HCT116 (cell line): ENCODE data around the gene CRY1. TPM values are rescaled to one million over a fixed set of nuclear protein-coding genes. Genes with fewer than 3 reads are reported as not detected.

Experiments used
- ATAC-seq: fragments of 200-7000 bp; cut with Tn5 transposase; 2 replicates; pipeline ENCODE4 v1.9.1; 2020; ENCODE audit warnings: mild to moderate bottlenecking, moderate library complexity
- BruUV-seq: library from RNA; stranded (reverse); fragments of 400-500 nt; replicated peaks from 2 replicates; lab custom pipeline; 2021; lab: Mats Ljungman, UMichigan
- CTCF ChIA-PET: fragments of 300-600 bp; sonication (Branson Sonifier 250); formaldehyde crosslinking; loops from one replicate; lab custom pipeline; 2021; ENCODE audit warnings: antibody characterized with exemption; lab: Charles Lee
- POLR2A ChIA-PET: fragments of 300-600, 350-600 bp; sonication (Branson Sonifier 250); formaldehyde crosslinking; loops from one replicate; lab custom pipeline; 2021; ENCODE audit warnings: antibody characterized with exemption; lab: Charles Lee
- RAD21 ChIA-PET, 2 experiments: fragments of 300-600 bp; sonication (Branson Sonifier 250); formaldehyde crosslinking; loops; one replicate each; lab custom pipeline; 2023; ENCODE audit warnings: low total read pairs in 2 of 2; ENCODE audit not compliant: uncharacterized antibody in 2 of 2, unreplicated experiment in 2 of 2, low non-redundant PET in 1 of 2; lab: Charles Lee
- DNase-seq: peaks from one replicate; pipeline ENCODE4 v3.0.0-alpha.2; 2010; ENCODE audit warnings: low read depth, low spot score
- H2AFZ ChIP-seq: fragments of 200-600 bp; shearing (Covaris generic), sonication (generic); 2 replicates; pipeline ENCODE4 v1.6.1; 2017; ENCODE audit warnings: low read depth, mixed run types, mixed read lengths, antibody characterized with exemption, low read length; ENCODE audit not compliant: poor library complexity, severe bottlenecking
- H3K27ac ChIP-seq: 2 replicates; pipeline ENCODE4 v1.5.1; 2012; ENCODE audit warnings: low read depth, low read length
- H3K27me3 ChIP-seq: fragments of 200-600 bp; sonication (generic); 2 replicates; pipeline ENCODE4 v1.6.1; 2016; ENCODE audit warnings: mixed run types, low read length, mixed read lengths; ENCODE audit not compliant: insufficient read depth
- H3K36me3 ChIP-seq, 2 experiments: fragments of 200-500 bp in 1 of 2; fragments of 200-600 bp in 1 of 2; sonication (Bioruptor generic) in 1 of 2; sonication (generic) in 1 of 2; 2 replicates each; pipeline versions ENCODE4 v1.5.1 to v1.6.1; 2014 to 2016; ENCODE audit warnings: low read length in 2 of 2, inconsistent platforms in 1 of 2, mixed read lengths in 1 of 2, mixed run types in 1 of 2; ENCODE audit not compliant: insufficient read depth in 2 of 2, control insufficient read depth in 1 of 2
- H3K4me1 ChIP-seq, 2 experiments: fragments of 200-600 bp in 1 of 2; sonication (generic) in 1 of 2; 2 replicates each; pipeline versions ENCODE4 v1.5.1 to v1.6.1; 2012 to 2017; ENCODE audit warnings: low read length in 2 of 2, inconsistent platforms in 1 of 2, mild to moderate bottlenecking in 1 of 2, mixed read lengths in 1 of 2, mixed run types in 1 of 2, moderate library complexity in 1 of 2; ENCODE audit not compliant: insufficient read depth in 2 of 2, control insufficient read depth in 1 of 2
- H3K4me2 ChIP-seq: fragments of 200-600 bp; sonication (generic); 2 replicates; pipeline ENCODE4 v1.6.1; 2017; ENCODE audit warnings: mixed run types, low read length, mixed read lengths
- H3K4me3 ChIP-seq, 2 experiments: fragments of 200-600 bp in 1 of 2; sonication (generic) in 1 of 2; replicated peaks in 1 of 2; 2 replicates each; pipeline ENCODE4 v1.5.1; 2011 to 2016; ENCODE audit warnings: low read length in 2 of 2, control low read depth in 1 of 2, low read depth in 1 of 2, mild to moderate bottlenecking in 1 of 2, mixed read lengths in 1 of 2, mixed run types in 1 of 2
- H3K79me2 ChIP-seq: fragments of 200-600 bp; sonication (generic); 2 replicates; pipeline ENCODE4 v1.6.1; 2017; ENCODE audit warnings: mild to moderate bottlenecking, mixed run types, low read length, moderate library complexity, mixed read lengths; ENCODE audit not compliant: insufficient read depth
- H3K9ac ChIP-seq: fragments of 200-600 bp; sonication (generic); 2 replicates; pipeline ENCODE4 v1.6.1; 2016; ENCODE audit warnings: low read length, mixed read lengths
- H3K9me2 ChIP-seq: fragments of 200-600 bp; sonication (generic), shearing (Covaris generic); 2 replicates; pipeline ENCODE4 v1.6.1; 2017; ENCODE audit warnings: mixed run types, mild to moderate bottlenecking, moderate library complexity; ENCODE audit not compliant: insufficient read depth
- H3K9me3 ChIP-seq, 2 experiments: fragments of 200-500 bp in 1 of 2; fragments of 200-600 bp in 1 of 2; sonication (Bioruptor generic) in 1 of 2; sonication (generic) in 1 of 2; 2 replicates each; pipeline ENCODE4 v1.6.1; 2014 to 2017; ENCODE audit warnings: low read length in 2 of 2, mixed read lengths in 2 of 2, inconsistent platforms in 1 of 2, low read depth in 1 of 2, mild to moderate bottlenecking in 1 of 2, mixed run types in 1 of 2, moderate library complexity in 1 of 2; ENCODE audit not compliant: control insufficient read depth in 1 of 2, insufficient read depth in 1 of 2
- H4K20me1 ChIP-seq: fragments of 200-600 bp; sonication (generic), shearing (Covaris generic); 2 replicates; pipeline ENCODE4 v1.6.1; 2017; ENCODE audit warnings: mixed run types, mild to moderate bottlenecking, moderate library complexity; ENCODE audit not compliant: insufficient read depth
- FOSL1 ChIP-seq: IDR thresholded peaks from 2 replicates; pipeline ENCODE4 v1.6.1; 2012; ENCODE audit warnings: low read depth
- RAD21 ChIP-seq: IDR thresholded peaks from 2 replicates; pipeline ENCODE4 v1.6.1; 2012; ENCODE audit warnings: low read depth, mild to moderate bottlenecking
- SP1 ChIP-seq: IDR thresholded peaks from 2 replicates; pipeline ENCODE4 v1.6.1; 2012; ENCODE audit warnings: low read depth
- intact Hi-C: fragments of 100-400 bp; cut with micrococcal nuclease; formaldehyde crosslinking; loops from 2 replicates; pipeline ENCODE4 v1.10.0; 2022
- total RNA-seq: library from RNA; stranded (reverse); gene quantifications from one replicate; pipeline ENCODE4 v1.2.1, GENCODE V29; 2021; ENCODE audit not compliant: unreplicated experiment
- TF ChIP-seq, protein P1 (sequence below): IDR thresholded peaks from 2 replicates; pipeline ENCODE4 v1.6.1; 2012; ENCODE audit warnings: low read depth
- TF ChIP-seq, protein P2 (sequence below): IDR thresholded peaks from 2 replicates; pipeline ENCODE4 v1.6.1; 2012
- TF ChIP-seq, protein P3 (sequence below), 3 experiments: fragments of 200-600 bp in 1 of 3; sonication (generic) in 1 of 3; IDR thresholded peaks in 2 of 3; conservative IDR thresholded peaks in 1 of 3; 2 replicates each; pipeline ENCODE4 v1.5.1; 2012 to 2017; ENCODE audit warnings: low read depth in 2 of 3, low read length in 2 of 3, antibody characterized with exemption in 1 of 3, borderline replicate concordance in 1 of 3, control low read depth in 1 of 3, mild to moderate bottlenecking in 1 of 3, mixed read lengths in 1 of 3, mixed run types in 1 of 3, moderate library complexity in 1 of 3; ENCODE audit not compliant: insufficient read depth in 1 of 3

CRY1 gene
- total RNA-seq, 1 experiment from 2014 or later: 16.3 TPM

DNA sequence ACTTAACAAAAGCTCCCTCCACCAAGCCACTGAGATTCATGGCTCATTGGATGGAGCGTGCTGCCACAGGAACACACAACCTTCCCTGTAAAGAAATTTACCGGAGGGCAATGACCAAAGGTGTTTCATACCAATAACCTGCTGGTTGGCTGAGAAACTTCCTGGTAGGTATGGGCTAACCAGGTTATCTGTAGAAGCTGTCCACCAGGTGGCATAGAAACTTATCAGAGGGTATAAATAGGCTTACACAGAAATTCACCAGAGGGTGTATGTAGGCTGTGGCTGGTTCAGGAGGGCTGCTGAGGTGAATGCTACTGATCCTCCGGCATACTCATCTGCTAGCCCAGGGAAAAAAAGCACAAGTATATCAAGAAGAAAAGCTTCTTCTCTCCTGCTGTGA is 79.3 kb downstream of the CRY1 start:
- Histone ChIP-seq H3K27me3 (no peaks in the 10 kb centered on the region), H3K4me3 (no peak overlapping the region)
- RAD21 ChIA-PET: no interaction called here
- TF ChIP-seq, protein P1, sequence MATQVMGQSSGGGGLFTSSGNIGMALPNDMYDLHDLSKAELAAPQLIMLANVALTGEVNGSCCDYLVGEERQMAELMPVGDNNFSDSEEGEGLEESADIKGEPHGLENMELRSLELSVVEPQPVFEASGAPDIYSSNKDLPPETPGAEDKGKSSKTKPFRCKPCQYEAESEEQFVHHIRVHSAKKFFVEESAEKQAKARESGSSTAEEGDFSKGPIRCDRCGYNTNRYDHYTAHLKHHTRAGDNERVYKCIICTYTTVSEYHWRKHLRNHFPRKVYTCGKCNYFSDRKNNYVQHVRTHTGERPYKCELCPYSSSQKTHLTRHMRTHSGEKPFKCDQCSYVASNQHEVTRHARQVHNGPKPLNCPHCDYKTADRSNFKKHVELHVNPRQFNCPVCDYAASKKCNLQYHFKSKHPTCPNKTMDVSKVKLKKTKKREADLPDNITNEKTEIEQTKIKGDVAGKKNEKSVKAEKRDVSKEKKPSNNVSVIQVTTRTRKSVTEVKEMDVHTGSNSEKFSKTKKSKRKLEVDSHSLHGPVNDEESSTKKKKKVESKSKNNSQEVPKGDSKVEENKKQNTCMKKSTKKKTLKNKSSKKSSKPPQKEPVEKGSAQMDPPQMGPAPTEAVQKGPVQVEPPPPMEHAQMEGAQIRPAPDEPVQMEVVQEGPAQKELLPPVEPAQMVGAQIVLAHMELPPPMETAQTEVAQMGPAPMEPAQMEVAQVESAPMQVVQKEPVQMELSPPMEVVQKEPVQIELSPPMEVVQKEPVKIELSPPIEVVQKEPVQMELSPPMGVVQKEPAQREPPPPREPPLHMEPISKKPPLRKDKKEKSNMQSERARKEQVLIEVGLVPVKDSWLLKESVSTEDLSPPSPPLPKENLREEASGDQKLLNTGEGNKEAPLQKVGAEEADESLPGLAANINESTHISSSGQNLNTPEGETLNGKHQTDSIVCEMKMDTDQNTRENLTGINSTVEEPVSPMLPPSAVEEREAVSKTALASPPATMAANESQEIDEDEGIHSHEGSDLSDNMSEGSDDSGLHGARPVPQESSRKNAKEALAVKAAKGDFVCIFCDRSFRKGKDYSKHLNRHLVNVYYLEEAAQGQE: no peak
- TF ChIP-seq RAD21 (peak; percentile 58), SP1 (no peak), FOSL1 (no peak)
- TF ChIP-seq, protein P2, sequence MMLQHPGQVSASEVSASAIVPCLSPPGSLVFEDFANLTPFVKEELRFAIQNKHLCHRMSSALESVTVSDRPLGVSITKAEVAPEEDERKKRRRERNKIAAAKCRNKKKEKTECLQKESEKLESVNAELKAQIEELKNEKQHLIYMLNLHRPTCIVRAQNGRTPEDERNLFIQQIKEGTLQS: no peak
- TF ChIP-seq, protein P3, sequence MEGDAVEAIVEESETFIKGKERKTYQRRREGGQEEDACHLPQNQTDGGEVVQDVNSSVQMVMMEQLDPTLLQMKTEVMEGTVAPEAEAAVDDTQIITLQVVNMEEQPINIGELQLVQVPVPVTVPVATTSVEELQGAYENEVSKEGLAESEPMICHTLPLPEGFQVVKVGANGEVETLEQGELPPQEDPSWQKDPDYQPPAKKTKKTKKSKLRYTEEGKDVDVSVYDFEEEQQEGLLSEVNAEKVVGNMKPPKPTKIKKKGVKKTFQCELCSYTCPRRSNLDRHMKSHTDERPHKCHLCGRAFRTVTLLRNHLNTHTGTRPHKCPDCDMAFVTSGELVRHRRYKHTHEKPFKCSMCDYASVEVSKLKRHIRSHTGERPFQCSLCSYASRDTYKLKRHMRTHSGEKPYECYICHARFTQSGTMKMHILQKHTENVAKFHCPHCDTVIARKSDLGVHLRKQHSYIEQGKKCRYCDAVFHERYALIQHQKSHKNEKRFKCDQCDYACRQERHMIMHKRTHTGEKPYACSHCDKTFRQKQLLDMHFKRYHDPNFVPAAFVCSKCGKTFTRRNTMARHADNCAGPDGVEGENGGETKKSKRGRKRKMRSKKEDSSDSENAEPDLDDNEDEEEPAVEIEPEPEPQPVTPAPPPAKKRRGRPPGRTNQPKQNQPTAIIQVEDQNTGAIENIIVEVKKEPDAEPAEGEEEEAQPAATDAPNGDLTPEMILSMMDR (IDR thresholded peaks at IDR 0.05 in 2 of 3, conservative IDR thresholded peaks at IDR 0.05 in 1 of 3; ENCODE audit: borderline replicate concordance in 1 of 3, insufficient read depth in 1 of 3, low read depth in 2 of 3, low read length in 2 of 3): peak; percentile 53 to 61 (median 57); a peak in 5 of 6 replicates
- TF ChIP-seq, all 23 proteins: peak for 2
- Histone ChIP-seq H4K20me1 (no peaks in the 10 kb centered on the region), H3K4me2 (no peak overlapping the region), H3K79me2 (no peaks in the 10 kb centered on the region), H3K4me1 (peaks cover 0 to 5% of the 10 kb centered on the region in 2 experiments; a peak in 2 of 4 replicates), H3K9ac (no peak overlapping the region), H3K9me3 (no peaks in the 10 kb centered on the region), H2AFZ (no peak overlapping the region), H3K9me2 (no peaks in the 10 kb centered on the region), H3K27ac (no peak overlapping the region), H3K36me3 (no peaks in the 10 kb centered on the region)
- ATAC-seq (peak; percentile 100), DNase-seq (peak; percentile 56)
- ChIA-PET CTCF (interaction anchor here (1.2 to 1.5 kb wide), 3 partner anchors 18 to 91 kb away, joined by 3 to 5 read pairs (median 3); no protein-coding TSS in a partner anchor), POLR2A (no interaction called here)
- BruUV-seq: no TSS peak
- intact Hi-C loops: no loop called here
